HG02938 (cell line): ENCODE results near the gene DOCK9.

Experiments used
- ATAC-seq: cut with Tn5 transposase; IDR thresholded peaks from one replicate; pipeline ENCODE4 v1.9.1; 2021; ENCODE audit warnings: mild to moderate bottlenecking, moderate library complexity; ENCODE audit not compliant: unreplicated experiment

The DOCK9 gene

DNA sequence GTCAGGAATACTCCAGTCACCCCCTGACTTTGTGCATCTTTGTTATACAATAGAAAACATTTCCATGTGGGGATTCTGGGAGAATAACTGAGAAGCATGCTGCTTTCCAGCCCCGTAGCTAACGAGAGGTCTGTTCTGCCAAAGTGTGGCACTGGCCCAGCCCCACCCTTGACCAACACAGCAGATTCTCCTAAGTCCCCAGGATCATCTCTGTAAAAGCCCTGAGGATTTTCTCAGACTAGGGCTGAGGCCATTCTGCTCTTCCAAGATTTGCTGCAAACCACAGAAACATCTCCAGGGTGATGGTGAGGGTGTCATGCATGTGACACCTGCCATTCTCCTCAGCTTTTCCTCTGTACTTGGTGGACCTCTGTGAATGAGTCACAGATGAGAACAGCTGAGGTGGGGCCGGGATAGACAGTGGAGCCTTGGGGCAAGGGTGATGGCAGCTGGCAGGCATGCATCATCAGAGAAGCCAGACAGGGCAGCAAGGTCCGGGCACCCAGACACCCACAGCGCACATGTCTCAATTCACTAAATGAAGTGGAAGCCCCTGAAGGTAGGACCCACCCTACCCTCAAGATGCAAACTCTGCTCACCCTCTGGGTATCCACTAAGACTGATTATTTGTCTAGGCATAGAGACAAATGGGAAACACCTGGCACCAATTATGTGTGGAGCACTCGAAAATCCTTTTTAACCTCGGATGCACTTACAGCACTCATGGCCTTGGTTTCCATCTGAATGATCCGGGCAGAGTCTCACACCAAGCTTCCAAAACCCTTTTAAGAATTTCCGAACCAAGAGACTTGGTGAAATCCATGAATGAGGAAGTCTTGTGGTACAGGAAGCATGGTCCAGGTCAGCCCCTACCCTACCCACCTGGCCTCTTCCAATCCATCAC, 20.1 kb upstream of the DOCK9 start:
- ATAC-seq = no peak

- no peak for ATAC-seq
Observed at GRCh38 chr13:98997011-98997730, 19.3 kb upstream of the DOCK9 start.

DNA sequence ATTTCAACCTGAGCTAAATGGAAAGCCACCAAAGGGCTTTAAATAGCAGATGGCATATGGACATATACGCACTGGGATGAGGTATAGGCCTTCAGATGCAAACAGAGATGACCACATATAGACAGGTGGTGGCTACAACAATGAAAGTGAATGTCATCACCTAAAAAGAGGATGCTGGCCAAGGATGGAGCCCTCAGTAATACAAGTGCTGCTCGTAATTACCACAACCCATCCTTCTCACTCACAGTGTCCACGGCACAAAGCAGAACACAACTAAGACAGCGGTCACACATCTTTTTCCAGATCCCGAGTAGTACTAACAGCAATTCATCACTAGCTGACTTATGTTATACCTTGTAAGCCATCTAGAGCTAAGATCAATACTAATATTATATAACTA, 18.2 kb upstream of the DOCK9 start:
- no peak for ATAC-seq

DNA sequence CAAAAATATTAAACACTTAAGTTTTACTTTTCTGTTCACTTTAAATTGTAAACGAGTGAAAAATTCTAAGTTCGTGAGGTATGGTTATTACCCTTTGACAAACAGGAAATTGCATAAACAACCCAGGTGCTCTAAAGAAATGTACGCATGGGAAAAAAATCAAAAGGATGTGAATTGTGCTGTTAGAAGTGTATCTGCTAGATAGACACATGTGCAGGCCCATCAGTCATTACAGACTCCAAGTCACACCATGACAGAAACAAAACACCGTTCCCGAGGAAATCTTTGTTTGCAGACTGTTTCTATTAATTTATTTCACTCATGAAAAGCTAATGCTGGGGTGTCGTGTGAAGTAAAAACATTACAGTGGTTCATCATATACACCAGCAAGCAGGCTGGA, 17.0 kb upstream of the DOCK9 start:
- ATAC-seq = no peak

GRCh38 chr13:98994080-98994479, 16.2 kb upstream of the DOCK9 start:
- no peak for ATAC-seq

DNA sequence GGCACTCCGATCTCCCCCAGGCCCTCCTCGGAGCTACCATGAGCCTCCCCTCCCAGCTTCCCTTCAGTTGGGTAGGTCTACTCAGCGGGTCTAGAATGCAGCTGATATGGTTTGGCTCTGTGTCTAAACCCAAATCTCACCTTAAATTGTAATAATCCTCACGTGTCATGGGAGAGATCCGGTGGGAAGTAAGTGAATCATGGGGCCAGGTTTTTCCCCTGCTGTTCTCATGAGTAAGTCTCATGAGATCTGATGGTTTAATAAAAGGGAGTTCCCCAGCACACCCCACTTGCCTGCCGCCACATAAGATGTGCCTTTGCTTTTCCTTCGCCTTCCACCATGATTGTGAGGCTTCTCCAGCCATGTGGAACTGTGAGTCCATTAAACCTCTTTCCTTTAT, 14.5 kb upstream of the DOCK9 start:
- ATAC-seq = no peak

GRCh38 chr13:98990701-98991100, 12.8 kb upstream of the DOCK9 start:
- no peak for ATAC-seq

DNA sequence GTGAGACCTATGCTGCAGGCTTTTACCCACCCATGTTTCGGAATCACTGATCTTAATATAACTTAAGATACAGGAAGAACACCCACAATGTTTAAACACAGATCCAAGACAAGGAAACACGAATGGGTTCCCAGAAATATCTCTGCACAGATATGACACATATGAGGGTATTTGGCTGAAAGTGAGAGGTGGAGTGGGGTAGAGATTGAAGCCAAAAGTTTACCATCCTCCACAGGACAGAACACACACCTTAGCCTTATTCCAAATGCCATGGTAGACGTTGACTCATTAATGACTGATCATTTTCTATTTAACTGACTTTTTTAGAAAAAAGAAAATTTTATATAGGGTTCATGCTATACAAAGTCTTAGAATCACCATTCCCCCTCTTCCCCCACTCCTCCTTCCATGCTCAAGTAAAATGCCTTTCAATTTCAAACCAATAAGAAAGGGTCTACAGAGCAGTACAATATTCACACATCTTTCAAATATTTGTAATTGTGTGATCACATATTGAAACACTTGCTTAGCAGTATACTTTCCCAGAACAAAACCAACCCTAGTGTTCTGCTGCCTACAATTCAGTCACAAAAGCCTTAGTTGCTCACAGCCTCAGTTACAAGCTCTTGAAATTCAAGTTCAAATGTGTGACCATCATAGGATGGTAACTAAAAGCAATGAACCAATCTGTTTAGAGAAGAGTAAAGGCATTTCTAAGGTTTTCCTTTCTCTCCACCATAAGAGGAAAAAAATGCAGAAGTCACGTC, 11.8 kb upstream of the DOCK9 start:
- no peak for ATAC-seq

- no peak for ATAC-seq
Observed at GRCh38 chr13:98988780-98989179, 10.9 kb upstream of the DOCK9 start.

GRCh38 chr13:98988277-98988676, 10.4 kb upstream of the DOCK9 start:
- no peak for ATAC-seq

DNA sequence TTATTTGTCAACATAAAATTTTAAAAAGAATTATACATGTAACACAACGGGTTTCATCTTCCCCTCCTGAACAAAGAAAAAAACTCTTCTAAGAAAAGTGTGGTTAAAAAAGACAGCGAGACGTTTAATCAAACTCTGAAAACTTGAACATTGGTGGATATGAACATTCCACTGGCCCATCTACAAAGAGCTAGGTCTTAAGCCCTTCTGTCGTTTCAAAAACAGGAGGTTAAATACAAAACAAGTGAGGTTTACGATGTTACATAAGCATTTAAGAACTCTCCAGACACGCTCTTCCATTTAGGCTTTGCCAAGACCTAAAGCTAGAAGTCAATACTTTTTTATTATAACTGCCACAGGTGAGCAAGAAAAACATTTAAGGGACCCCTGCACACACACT, 9.4 kb upstream of the DOCK9 start:
- no peak for ATAC-seq

GRCh38 chr13:98986226-98986846, 8.5 kb upstream of the DOCK9 start:
- ATAC-seq = peak; percentile 51

- ATAC-seq = no peak
Observed at GRCh38 chr13:98985591-98985990, 7.7 kb upstream of the DOCK9 start.

- ATAC-seq = no peak
Observed at GRCh38 chr13:98984983-98985382, 7.1 kb upstream of the DOCK9 start.

DNA sequence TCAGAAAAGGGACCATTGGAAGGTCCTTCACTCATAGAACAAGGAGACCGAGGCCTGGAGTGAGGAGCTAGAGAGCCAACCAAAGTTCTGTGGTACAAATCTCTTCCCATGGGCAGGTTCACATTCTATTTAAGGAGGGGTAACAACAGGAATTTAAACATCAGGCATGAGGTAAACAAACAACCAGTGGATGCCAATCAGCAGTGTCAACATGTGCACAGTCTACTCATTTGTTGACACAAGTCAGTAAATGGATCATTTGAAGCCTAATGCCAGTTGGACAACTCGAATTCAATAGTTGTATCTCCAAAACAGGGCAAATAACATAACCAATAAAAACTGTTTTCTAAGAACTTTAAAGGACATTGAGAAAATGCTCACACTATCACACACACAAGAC, 6.3 kb upstream of the DOCK9 start:
- ATAC-seq = no peak

DNA sequence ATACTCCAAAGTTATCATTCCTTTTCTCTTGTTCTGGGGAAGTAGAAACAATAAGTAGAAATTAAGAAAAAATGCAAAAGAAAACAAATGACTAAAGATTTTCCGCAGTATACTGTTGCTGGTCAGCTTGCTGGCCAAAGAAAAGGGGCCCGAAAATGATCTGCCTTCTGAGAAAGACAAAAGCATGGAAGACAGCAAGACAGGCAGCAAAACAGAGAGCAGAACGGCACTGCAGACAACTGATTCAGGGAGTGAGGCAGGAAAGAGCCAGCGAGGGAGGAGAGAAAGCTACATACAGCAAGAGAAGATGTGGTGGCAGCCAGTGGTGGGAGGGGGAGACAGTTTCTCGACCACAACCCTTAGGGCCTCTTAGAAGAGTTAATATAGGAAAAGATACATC, 5.3 kb upstream of the DOCK9 start:
- no peak for ATAC-seq

GRCh38 chr13:98981369-98982080, 3.7 kb upstream of the DOCK9 start:
- ATAC-seq = no peak

- no peak for ATAC-seq
Observed at GRCh38 chr13:98979012-98979660, 1.3 kb upstream of the DOCK9 start.

DNA sequence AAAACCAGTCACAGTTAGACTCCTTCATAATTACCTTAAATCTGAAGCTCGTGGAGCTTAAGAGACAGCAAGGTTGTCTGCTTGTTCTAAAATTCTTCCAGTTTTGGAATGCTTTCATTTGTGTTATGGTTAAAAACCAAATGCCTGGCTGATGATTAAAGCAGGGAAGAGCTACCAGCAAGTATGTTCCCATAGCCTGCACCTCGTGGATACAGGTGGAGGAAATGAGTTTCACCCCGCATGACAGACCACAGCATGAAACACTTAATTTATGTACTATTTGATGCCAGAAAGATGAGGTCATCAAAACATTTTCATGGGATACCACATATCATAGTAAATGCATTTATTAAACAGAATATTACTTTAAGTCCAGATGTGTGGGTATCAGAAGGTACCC, 416 bp upstream of the DOCK9 start:
- ATAC-seq = no peak

DNA sequence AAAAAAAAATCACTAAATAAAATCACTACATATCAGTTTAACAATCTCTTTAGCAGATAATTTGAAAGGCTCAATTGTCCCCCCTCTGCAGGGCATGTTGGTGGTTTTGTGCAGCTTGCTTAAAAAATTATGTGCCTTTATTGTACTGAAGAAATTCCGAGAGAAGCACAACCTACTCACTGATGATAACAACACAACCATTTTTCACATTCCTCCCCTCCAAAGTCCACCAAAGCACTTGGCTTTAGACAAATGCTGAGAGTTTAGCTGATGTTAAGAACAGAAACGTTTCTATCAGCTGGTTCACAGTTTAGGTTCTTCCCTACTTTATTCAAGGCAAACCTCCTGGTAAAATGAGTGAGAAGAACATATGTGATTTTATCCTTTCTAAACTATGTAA, 923 bp downstream of the DOCK9 start:
- ATAC-seq = no peak
